Esophagus squamous epithelium (tissue), 5 donors: ENCODE measurements around the gene GSE1. TPM values are rescaled to one million over a fixed set of nuclear protein-coding genes. Genes with fewer than 3 reads are reported as not detected.

ENCODE experiments used
- DNase-seq: peaks from one replicate; lab custom pipeline; 2025; lab: John Stamatoyannopoulos, UW
- H3K27ac ChIP-seq, 4 donors: fragments of 200-600 bp; sonication (generic); one replicate each; pipeline ENCODE4 v1.5.1; 2016 to 2019; ENCODE audit warnings: mild to moderate bottlenecking in 1 of 4
- H3K27me3 ChIP-seq, 4 donors: fragments of 200-600 bp; sonication (generic); 1 replicate in 3 of 4; 2 replicates in 1 of 4; pipeline versions ENCODE4 v1.5.1 to v1.6.0; 2017 to 2021; ENCODE audit warnings: antibody characterized with exemption in 1 of 4
- H3K36me3 ChIP-seq, 3 donors: fragments of 200-600 bp; sonication (generic); one replicate each; pipeline ENCODE4 v1.5.1; 2016 to 2019
- H3K4me1 ChIP-seq, 3 donors: fragments of 200-600 bp; sonication (generic); one replicate each; pipeline ENCODE4 v1.5.1; 2017 to 2019
- H3K4me3 ChIP-seq, 4 donors: fragments of 200-600 bp; sonication (generic); 1 replicate in 3 of 4; 2 replicates in 1 of 4; pipeline ENCODE4 v1.5.1; 2016 to 2019; ENCODE audit warnings: mild to moderate bottlenecking in 2 of 4, moderate library complexity in 1 of 4
- H3K9me3 ChIP-seq, 3 donors: fragments of 200-600 bp; sonication (generic); one replicate each; pipeline ENCODE4 v1.5.1; 2016 to 2019
- POLR2A ChIP-seq, 4 donors: fragments of 450-650 bp; IDR thresholded peaks; one replicate each; pipeline ENCODE4 v1.6.1; 2017; ENCODE audit warnings: antibody characterized with exemption in 4 of 4, mild to moderate bottlenecking in 4 of 4, moderate library complexity in 3 of 4
- WGBS, 2 donors: methylation state at CpG; one replicate each; pipeline ENCODE4 v1.1.5; 2018; 5-methylcytosine and 5-hydroxymethylcytosine counted together
- intact Hi-C: fragments of 100-400 bp; cut with DNase I; formaldehyde crosslinking; loops from one replicate; pipeline ENCODE4 v1.15.0; 2022
- total RNA-seq, 4 donors: library from RNA; depleted of rRNA; stranded (reverse); fragments of >200 nt; gene quantifications; one replicate each; pipeline ENCODE4 v1.1.0, GENCODE V29; 2016
- TF ChIP-seq, protein P1 (sequence below), 6 experiments: fragments of 450-650 bp in 4 of 6; fragments of 200-600 bp in 2 of 6; sonication (generic) in 2 of 6; IDR thresholded peaks; one replicate each; pipeline ENCODE4 v1.5.1; 2016 to 2019; ENCODE audit warnings: antibody characterized with exemption in 6 of 6, mild to moderate bottlenecking in 4 of 6, moderate library complexity in 4 of 6
- donor health status: DM: yes; HTN: yes; CAD: no.

The GSE1 gene
- total RNA-seq, 4 donors from 2014 or later: 24.6 to 33.6 (median 28.9) TPM

DNA sequence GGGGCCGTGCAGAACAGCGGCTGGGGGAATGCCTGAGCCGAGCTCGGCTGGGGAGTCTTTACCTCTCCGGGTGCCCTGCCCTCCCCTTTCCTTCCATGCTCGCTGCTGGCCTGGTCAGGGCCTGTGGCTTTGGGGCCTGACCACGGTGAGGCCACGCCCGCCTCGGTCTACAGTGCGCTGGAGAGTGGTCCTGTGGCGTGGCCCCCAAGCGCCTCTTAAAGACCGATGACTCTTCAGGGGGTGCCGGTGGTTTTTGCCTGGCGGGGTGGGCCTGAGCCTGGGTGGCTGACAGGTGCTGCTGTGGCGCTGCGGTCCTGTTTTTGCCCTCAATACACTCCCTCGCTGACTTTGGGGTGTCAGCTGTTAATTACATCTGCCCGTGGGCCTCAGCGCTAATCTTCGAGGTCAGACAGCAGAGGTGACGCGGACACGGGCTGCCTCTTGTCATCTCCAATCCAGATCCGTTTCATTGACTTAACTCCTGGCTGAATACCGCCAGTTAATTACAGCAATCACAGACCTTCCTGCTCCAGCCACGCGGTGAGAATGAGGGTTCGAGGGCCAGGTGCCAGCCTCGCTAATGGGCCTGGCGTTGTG lies 29.7 kb downstream of the GSE1 start:
- intact Hi-C loops: no loop called here

DNA sequence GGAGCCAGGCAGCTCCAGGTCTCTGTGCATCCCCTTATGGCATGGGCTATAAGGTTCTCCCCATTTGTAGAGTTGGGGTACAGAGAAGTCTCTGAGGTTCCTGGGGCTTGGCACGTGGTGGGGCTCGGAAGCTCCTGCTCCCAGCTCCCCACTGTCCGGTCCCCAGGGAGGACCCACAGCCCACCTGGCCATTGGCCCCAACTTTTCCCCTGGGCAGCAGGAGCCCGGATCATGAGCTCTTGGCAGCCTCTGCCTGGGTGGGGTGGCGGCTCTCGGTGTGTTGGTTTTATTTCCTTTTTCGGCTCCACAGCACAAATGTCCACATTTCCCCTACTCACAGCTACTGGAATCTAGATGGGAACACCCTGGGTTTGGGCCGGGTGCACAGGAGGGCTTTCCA lies 30.5 kb downstream of the GSE1 start:
- peaks cover 50 to 81% (median 62%) of the 10 kb centered on the region in 3 donors for H3K4me1 ChIP-seq
- H3K27ac ChIP-seq: peak overlapping the region in 1 of 4 donors; percentile 9
- peaks cover 0 to 26% (median 0%) of the 10 kb centered on the region in 3 donors for H3K36me3 ChIP-seq

More for the DNA sequence above, 29.7 kb downstream of the GSE1 start:
- Histone ChIP-seq H3K27ac (no peak overlapping the region), H3K4me3 (no peak overlapping the region), H3K27me3 (no peaks in the 10 kb centered on the region), H3K36me3 (peaks cover 0 to 19% (median 0%) of the 10 kb centered on the region in 3 donors), H3K4me1 (peaks cover 50 to 89% (median 66%) of the 10 kb centered on the region in 3 donors), H3K9me3 (no peaks in the 10 kb centered on the region)
- DNase-seq: no peak
- 84 to 89% methylated on average over 14 to 15 of the region's 32 CpGs for WGBS, 2 donors
- TF ChIP-seq, protein P1, sequence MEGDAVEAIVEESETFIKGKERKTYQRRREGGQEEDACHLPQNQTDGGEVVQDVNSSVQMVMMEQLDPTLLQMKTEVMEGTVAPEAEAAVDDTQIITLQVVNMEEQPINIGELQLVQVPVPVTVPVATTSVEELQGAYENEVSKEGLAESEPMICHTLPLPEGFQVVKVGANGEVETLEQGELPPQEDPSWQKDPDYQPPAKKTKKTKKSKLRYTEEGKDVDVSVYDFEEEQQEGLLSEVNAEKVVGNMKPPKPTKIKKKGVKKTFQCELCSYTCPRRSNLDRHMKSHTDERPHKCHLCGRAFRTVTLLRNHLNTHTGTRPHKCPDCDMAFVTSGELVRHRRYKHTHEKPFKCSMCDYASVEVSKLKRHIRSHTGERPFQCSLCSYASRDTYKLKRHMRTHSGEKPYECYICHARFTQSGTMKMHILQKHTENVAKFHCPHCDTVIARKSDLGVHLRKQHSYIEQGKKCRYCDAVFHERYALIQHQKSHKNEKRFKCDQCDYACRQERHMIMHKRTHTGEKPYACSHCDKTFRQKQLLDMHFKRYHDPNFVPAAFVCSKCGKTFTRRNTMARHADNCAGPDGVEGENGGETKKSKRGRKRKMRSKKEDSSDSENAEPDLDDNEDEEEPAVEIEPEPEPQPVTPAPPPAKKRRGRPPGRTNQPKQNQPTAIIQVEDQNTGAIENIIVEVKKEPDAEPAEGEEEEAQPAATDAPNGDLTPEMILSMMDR (IDR thresholded peaks at IDR 0.05): no peak
- no peak for TF ChIP-seq POLR2A (IDR thresholded peaks at IDR 0.05)

DNA sequence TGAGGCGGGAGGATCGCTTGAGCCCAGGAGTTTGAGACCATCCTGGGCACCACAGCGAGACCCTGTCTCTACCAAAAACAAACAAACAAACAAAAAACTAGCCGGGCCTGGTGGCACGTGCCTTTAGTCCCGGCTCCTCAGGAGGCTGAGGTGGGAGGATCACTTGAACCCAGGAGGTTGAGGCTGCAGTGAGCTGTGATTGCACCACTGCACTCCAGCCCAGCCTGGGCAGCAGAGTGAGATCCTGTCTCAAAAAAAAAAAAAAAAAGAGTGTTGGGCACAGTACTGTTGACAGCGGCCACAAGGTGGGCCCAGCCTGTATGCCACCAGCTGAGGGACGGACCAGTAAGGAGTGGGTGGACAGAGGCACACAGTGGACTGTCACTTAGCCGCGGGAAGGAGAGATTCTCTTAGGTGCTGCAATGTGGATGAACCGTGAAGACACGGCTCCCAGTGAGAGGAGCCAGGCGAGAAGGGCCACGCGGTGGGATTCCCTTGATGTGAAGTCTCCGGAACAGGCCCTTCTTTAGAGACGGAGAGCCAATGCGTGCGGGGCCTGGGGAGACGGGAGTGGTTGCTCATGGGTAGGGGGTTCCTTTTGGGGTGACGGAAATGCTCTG lies 31.1 kb downstream of the GSE1 start:
- intact Hi-C loops: no loop called here
- no peak for DNase-seq
- H3K27ac ChIP-seq: no peak overlapping the region
- peaks cover 0 to 32% (median 5%) of the 10 kb centered on the region in 3 donors for H3K36me3 ChIP-seq
- no peak overlapping the region for H3K4me3 ChIP-seq
- no peaks in the 10 kb centered on the region for H3K9me3 ChIP-seq
- TF ChIP-seq, protein P1 (IDR thresholded peaks at IDR 0.05): no peak
- TF ChIP-seq POLR2A (IDR thresholded peaks at IDR 0.05): no peak
- peaks cover 44 to 75% (median 56%) of the 10 kb centered on the region in 3 donors for H3K4me1 ChIP-seq
- H3K27me3 ChIP-seq: no peaks in the 10 kb centered on the region
- 88 to 95% methylated on average over 18 to 21 of the region's 21 CpGs for WGBS, 2 donors

More for the DNA sequence above, 30.5 kb downstream of the GSE1 start:
- TF ChIP-seq, protein P1 (IDR thresholded peaks at IDR 0.05): no peak
- no peak for TF ChIP-seq POLR2A (IDR thresholded peaks at IDR 0.05)
- no peaks in the 10 kb centered on the region for H3K27me3 ChIP-seq
- 50% methylated on average over 1 of the region's 8 CpGs; no CpG with 5 or more reads in 1 of the 2 donors for WGBS, 2 donors
- no peak for DNase-seq
- no peak overlapping the region for H3K4me3 ChIP-seq
- H3K9me3 ChIP-seq: no peaks in the 10 kb centered on the region
- intact Hi-C loops: no loop called here

- WGBS, 2 donors: 49 to 86% methylated on average over 3 to 7 of the region's 19 CpGs
- no peak for TF ChIP-seq POLR2A (IDR thresholded peaks at IDR 0.05)
- TF ChIP-seq, protein P1 (IDR thresholded peaks at IDR 0.05): no peak
- peak overlapping the region; percentile 43 to 60 (median 54) for H3K27ac ChIP-seq
These were observed 32.0 kb downstream of the GSE1 start for GRCh38 chr16:85645021-85645589.

More at GRCh38 chr16:85645021-85645589, 32.0 kb downstream of the GSE1 start:
- Histone ChIP-seq H3K36me3 (peaks cover 3 to 41% (median 5%) of the 10 kb centered on the region in 3 donors), H3K9me3 (no peaks in the 10 kb centered on the region), H3K27me3 (no peaks in the 10 kb centered on the region), H3K4me1 (peaks cover 35 to 66% (median 48%) of the 10 kb centered on the region in 3 donors), H3K4me3 (no peak overlapping the region)
- intact Hi-C loops: no loop called here
- DNase-seq: no peak
